NCI-H774 (cell line): ENCODE measurements around the gene APOA5.
"Not testable (repeated sequence)": the region's sequence is repeated elsewhere in the genome, so short reads cannot be mapped to it uniquely, and the experiment has no call there.

Experiments
- DNase-seq: peaks from one replicate; lab custom pipeline; 2025; lab: John Stamatoyannopoulos, UW

Gene APOA5

DNA sequence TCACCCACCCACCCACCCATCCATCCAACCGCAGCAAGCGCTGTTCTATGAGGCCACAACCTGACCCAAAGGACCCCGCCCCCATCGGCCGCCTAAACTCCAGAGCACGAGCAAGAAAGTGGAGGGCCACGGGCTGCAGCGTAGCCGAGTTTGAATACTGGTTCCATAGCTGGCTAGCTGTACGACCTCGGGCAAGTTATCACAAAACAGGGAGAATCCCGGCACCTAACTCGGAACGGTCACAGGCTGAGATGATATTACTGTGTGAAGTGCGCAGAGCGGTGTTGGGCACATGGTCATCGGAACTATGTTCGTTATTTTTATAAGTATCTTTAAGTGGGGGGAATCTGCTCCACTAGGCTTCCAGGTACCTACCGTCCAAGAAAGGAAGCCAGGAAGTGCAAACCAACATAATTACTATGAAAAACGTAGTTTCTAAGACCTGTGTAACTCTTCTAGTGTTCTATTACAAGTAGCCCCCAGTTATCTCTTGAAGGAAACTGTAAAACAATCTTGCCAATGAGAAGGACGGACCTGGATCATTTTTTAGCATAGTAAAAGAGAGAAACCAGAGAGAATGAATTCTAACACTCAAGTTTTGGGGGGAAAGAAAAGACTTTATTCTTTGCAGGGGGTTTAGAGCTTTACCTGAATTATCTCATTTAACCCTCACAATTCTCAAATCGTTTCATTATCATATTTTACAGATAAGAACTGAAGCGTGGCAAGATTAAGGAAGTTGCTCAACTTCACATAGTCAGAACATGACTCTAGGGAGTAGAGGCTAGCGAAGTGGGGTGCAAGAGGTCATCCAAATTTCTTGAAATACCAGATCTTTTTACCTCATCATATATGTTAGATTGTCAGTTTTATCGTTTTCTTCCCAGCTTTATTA is 18.2 kb downstream of the APOA5 start:
- no peak for DNase-seq

DNA sequence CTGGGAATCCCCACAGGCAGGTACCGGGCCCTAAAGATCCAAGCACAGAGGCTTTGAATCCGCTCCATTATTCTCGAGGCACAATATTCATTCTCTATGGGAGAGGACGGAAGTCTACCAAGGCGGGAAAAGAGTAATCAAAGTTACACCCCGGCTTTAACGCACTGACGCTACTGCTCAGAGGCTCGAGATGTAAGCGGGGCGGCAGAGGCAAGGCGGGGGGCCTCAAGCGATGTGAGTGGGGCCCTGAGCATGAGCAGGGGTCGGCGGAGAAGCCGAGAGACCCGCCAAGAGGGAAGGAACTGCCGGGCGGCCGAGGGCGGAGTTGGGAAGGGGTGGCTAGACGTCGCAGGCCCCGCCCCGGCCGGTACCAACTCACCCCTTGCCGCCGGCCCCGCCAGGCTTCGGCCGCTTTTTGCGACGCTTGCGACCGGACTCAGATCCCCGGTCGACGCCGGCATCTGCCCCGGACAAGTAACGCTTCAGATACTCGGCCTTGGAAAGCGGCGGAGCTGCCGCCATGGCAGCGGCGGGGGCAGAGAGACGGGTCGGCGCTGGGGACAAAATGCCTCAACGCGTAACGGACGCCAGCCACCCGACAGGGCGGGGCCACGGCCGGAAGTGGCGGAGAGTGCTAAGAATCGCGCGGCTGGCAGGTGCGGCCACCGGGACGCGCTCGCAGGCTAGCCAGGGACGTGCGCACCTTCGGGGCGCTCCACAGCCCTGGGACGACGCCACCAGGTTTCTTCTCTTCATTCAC is 19.1 kb downstream of the APOA5 start, which contains the start of gene BUD13:
Gene BUD13, minus strand, starts transcription at position 545 of the 760 bp plus-strand sequence. Its CDS starts 23 bp downstream, at position 522.
- peak; percentile 91 for DNase-seq

DNA sequence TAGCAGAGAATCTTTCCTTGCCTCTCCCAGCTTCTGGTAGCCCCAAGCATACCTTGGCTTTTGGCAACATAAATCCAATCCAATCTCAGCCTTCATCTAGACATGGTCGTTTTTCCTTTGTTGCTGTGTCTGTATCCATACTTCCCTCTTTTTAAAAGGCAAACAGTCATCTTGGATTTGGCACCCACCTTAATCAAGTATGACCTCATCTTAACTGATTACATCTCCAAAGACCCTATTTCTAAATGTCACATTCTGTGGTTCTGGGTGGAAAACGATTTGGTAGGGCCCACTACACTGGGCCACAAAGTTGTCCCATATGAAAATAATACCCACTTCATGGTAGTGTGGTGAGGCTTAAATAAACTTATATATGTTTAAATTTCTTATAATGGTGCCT is 19.7 kb downstream of the APOA5 start:
- DNase-seq: no peak

DNA sequence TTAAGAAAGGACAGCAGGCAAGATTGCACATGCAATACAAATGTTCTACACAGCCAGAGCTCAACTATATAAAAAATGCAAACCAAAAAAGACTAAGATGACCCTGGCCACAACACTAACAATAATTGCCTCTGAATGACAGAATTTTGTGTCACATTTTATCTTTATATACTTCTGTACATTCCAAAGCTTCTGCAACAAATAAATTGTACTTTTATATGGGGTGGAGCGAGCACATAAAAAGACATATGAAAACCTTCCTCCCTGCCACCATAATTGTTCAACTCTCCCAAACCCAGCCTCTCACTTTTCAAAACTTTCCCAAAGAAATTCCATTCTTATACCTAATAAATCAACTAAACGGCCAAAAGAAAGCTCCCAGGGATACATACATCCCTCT is 29.5 kb downstream of the APOA5 start:
- DNase-seq: no peak

DNA sequence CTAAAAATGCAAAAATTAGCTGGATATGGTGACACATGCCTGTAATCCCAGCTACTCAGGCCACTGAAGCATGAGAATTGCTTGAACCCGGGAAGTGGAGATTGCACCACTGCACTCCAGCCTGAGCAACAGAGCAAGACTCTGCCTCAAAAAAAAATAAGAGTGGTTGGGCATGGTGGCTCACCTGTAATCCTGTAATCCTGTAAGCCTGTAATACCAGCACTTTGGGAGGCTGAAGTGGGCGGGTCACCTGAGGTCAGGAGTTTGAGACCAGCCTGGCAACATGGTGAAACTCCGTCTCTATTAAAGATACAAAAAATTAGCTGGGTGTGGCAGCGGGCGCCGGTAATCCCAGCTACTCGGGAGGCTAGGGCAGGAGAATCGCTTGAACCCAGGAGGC is 35.6 kb downstream of the APOA5 start:
- not testable (repeated sequence) for DNase-seq

DNA sequence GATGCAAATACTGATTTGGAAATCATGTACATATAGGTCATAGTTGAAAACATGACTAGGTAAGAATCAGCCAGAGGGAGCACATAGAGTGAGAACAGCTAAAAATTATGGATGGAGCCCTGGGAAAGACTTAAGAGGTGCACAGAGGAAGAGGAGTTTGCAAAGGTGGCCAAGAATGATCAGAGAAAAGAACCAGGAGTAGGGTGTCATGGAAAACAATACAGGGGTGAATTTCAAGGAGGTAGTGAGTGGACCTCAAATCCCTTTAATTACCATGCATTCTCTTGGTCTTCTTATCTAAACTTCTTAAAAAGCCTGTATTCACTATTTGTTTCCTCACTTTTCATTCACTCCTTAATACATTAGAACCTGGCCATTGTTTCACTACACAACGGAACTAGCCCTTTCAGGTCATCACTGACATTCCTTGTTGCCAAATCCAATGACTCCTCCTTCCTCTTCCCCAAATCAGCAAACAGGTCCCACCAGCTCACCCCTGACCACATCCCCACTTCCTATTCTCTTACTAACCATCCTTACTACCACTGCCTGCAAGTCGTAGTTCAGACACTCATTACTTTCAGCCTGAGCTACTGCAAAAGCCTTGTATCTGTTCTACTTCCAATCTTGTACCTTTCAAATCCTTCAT is 41.5 kb downstream of the APOA5 start:
- no peak for DNase-seq

DNA sequence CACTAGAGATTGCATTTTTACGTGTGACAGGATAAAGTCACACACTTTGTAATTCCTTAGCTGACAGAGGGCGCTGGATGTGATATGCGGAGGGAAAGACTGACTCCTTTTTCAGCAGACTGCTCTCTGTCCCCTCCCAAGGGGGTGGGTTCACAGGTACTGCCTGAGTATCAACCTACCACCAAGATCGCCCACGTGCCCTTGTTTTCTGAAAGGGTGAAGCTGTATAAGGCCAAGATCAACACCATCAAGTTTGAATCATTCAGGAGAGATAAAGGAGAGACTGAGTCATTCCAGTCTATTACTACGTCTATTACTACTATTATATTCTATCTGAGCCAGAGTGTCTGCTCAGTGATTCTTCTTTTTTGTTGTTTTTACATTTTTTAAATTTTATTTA is 49.6 kb downstream of the APOA5 start:
- no peak for DNase-seq

DNA sequence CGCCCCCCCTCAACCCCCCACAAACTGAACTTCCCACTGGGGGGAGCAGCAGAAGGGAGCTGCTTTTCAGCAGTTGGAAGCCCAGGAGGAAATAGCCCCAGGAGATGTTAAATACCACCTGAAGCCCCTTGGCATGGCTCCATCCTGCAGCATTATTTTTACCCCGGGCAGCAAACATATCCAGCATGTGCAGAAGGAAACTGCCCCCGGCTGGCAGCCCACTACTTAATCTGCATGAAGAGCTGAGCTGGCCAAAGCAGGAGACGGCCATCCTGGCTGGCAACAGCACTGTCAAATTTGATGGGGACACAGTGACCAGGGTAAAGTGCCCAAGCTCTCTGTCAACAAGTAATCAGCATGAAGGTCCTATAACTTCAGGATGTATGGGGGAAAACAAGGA is 50.9 kb downstream of the APOA5 start:
- no peak for DNase-seq
